ENCODE results near the gene TCERG1L. TPM values are rescaled to one million over a fixed set of nuclear protein-coding genes. Genes with fewer than 3 reads are reported as not detected.

The TCERG1L gene
- polyA plus RNA-seq, 10 donors: 0.09 to 2.1 (median 0.21) TPM

GRCh38 chr10:131270461-131271190, 40.9 kb downstream of the TCERG1L start:
- DNase-seq: no peak

DNA sequence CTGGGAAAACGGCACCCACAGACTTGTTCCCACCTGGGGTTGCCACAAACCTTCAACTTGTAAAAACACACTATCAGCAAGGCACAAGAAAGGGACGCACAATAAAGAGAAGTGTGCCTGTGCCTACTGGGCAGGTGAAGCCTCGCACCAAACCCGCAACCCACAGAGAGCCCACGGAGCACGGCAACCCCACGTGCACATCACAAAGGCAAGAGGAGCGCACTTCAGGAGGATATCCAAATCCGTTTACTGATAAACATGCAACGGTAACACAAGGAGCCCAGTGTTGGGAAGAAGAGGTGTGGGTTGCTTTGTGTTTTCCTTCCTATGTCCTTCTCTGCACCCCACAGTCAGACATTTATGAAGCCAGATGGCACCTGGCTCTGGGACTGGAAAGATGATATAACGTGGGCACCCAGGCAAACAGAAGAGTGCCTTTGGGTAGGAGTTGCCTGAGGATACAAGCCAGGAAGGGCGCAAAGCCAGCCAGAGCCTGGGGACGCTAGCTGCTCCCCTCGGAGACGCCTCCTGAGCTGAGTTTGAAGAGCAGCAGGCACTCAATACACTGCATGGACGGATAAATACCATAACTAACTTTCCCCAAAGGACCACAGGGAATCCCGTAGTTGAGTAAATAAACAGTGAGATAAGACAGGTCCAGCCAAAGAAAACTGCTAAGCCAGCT, 41.6 kb downstream of the TCERG1L start:
- no peak for DNase-seq

DNA sequence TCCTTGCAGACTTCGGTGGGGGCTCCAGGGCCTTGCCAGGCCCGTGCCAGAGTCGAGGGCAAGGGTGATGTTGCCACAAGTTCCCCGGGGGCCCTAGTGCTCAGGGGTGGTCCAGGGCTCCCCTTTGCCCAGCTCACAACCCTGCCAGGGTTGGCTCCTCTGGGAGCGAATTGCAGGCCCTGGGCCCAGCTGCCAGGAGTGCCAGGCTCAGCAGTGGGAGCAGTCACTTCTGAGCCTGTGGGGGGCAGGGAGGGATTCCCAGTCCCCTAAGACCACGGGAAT, 43.8 kb downstream of the TCERG1L start:
- no peak for DNase-seq

GRCh38 chr10:131266936-131267813, 44.3 kb downstream of the TCERG1L start:
- DNase-seq: no peak

- no peak for DNase-seq
These were observed 47.3 kb downstream of the TCERG1L start for GRCh38 chr10:131264110-131264788.

GRCh38 chr10:131261890-131262475, 49.5 kb downstream of the TCERG1L start:
- no peak for DNase-seq

DNA sequence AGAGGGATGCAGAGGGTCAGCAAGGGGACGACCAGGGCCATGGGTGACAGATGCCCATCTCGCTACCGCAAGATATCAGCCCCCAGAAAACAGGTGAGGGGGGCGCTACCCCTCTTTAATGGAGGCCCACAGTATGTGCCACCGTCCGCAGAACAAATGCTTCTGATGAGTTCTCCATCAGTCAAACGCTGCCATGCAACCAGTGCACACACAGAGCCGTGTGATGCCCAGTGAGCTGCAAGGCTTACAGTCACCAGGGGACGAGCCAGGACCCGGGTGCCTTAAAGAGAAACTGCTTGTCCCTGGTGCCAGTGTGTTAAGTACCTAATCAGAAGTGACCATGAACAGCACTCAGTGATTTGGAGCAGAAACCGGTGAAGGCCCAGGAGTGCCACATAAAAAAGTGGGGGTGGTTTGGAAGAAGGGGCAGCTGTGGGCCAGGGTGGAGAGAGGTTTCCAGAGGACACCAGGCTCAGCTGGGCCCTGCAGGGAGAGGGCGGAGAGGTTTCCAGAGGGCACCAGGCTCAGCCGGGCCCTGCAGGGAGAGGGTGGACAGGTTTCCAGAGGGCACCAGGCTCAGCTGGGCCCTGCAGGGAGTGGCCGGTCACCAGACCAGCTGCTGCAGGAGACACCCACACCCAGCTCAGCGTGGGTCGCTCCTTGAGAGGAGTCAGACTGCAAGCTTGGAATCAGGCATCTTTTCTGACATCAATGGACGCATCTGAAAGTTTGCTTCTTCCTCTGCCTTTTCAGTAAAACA, 50.9 kb downstream of the TCERG1L start:
- DNase-seq: no peak

DNA sequence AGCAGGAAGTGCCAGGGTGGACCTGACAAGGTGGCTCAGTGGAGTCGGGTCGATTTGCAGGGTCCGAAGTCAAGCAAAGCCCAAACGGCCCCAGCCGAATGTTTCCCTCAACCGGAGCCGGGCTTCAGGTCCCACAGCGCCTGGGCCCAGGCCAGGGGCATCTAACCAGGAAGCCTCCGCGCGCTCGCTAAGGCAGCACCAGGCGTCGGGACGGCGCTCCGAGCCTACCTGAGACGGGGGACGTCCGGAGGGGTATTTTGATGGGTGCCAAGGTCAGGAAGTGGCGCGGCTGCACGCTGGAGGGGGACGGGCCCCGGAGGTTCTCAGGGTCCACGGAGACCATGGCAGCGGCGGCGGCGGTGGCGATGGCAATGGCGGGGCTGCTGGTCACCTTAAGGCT, 51.5 kb downstream of the TCERG1L start:
- DNase-seq: no peak

DNA sequence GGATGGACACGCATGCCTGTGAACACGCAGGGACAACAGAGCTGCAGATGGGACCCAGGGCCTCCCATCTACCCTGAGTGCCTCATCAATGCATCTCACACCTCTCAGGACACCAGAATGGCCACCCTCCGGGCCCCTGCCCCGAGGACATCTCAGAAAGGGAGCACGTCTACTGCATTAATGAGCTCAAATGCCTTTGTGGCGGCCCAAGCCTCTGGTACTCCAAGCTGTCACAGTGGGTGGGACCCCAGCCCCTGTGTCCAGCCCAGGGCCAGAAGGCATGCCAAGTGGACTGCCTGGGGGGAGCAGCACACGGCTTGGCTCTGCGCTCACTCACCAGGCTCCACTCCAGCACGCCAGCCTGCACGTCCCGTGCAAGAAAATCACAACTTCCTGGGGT, 52.0 kb downstream of the TCERG1L start:
- DNase-seq: no peak

GRCh38 chr10:131258256-131258655, 53.3 kb downstream of the TCERG1L start:
- no peak for DNase-seq

- DNase-seq: no peak
These were observed 54.5 kb downstream of the TCERG1L start for GRCh38 chr10:131257027-131257426.

GRCh38 chr10:131254859-131255252, 56.7 kb downstream of the TCERG1L start:
- no peak for DNase-seq

GRCh38 chr10:131253931-131254858, 57.3 kb downstream of the TCERG1L start:
- no peak for DNase-seq

- no peak for DNase-seq
These were observed 58.8 kb downstream of the TCERG1L start for GRCh38 chr10:131252567-131253276.

DNA sequence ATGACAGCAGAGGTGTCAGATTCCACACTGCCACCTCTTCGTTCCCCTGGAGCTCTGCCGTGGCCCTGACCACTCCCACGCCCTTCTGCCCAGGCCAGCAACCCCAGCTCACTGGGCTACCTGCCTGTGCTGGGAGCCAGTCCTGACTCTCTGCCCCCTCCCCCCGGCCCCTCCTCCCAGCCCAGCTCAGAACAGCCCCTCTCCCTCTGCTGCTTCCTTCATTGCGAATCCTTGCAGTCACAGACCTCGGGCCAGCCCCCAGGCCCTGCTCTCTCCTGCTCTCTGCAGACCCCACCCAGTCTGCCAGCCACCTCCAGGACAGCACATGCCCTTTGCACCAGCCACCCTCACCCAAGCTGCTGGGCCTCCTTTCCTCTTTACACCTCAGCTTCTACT, 60.4 kb downstream of the TCERG1L start:
- DNase-seq: no peak

DNA sequence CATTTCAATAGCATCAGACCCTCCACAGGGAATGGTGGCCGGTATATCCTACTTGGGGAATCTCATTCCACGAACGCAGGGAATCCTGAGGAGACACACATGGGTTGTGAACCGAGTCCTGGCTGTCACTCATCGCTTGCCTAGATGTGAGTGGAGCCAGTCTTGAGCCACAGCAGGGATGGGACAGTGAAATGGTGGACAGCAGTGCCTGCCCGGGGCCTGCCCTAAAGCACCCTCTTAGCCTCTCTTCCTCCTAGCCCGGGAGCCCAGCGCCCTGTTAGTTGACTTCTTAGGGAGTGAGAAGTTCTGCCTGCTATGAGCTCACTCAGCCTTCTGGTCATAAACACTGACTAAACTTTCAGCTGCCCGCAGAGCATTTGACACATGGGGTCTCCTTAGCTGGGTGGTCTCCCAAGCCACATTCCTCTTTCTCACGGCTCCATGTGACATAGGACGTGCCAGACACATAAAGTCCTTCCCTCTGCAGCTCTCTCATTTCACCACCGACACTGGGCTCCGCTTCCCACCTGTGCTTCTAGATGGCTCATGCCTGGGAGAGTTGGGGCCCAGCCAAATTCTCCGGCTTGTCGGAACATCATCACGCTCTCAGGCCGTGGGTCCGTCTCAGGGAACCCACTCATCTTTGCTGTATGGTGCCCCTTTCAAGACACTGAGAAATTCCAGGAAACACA, 60.9 kb downstream of the TCERG1L start:
- DNase-seq: no peak

- DNase-seq: no peak
These were observed 61.6 kb downstream of the TCERG1L start for GRCh38 chr10:131249955-131250344.

GRCh38 chr10:131249238-131249954, 62.1 kb downstream of the TCERG1L start:
- no peak for DNase-seq
